GM18861 (cell line): ENCODE data around the gene DNALI1.
A peak's percentile ranks its signal among the peaks of the same experiment; 100 is the strongest.
"Not testable (repeated sequence)": the region's sequence is repeated elsewhere in the genome, so short reads cannot be mapped to it uniquely, and the experiment has no call there.

Experiments used
- ATAC-seq: cut with Tn5 transposase; IDR thresholded peaks from one replicate; pipeline ENCODE4 v1.9.1; 2021; ENCODE audit not compliant: unreplicated experiment

DNALI1 gene

DNA sequence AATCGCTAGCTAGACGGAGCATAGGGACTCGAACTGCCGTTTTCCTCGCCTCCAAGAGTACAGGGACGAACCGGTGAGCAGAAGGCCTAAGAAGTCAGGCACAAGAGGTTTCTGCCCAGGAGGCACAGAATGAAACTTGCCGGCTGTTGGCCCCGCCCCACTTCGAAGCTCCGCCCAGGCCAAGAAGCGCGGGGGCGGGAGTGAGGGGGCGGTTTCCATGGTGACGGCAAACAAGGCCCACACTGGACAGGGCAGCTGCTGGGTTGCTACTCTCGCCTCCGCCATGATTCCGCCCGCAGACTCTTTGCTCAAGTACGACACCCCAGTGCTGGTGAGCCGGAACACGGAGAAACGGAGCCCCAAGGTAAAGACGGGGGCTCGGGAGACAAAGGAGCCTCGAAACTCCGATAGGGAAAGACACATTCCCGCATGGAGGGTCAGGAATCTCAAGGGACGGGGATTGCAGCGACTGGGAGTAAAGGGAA lies at the start of gene DNALI1:
DNALI1 (plus strand) TSS at position 229 of the 485 bp plus-strand sequence; CDS start at position 284, 55 bp downstream.
- no peak for ATAC-seq

DNA sequence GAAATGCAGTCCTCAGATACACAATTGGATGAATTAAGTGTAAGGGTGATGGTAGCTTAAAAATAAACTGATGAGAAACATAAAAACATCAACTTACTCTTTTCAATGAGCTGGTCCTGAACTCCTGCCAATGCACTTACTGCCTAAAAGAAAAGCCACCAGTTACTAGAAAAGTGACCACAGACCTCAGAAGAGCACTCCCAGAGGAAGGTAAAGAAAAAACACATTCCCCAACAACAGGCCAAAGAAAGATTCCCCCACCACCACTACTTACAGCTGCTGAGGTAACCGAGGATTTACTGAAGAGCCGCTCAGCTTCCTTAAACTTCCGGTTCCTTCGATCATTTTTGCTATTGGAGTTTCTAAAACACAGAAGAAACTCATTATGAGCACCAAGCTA lies 47.6 kb upstream of the DNALI1 start:
- no peak for ATAC-seq

GRCh38 chr1:37513795-37514349 lies 42.9 kb upstream of the DNALI1 start:
- no peak for ATAC-seq

GRCh38 chr1:37514350-37515184 lies 42.2 kb upstream of the DNALI1 start, which contains the start of gene MEAF6:
MEAF6 (minus strand) TSS chr1:37514766; CDS start chr1:37514746, 20 bp downstream.
- peak; percentile 83 for ATAC-seq

GRCh38 chr1:37515185-37516034 lies 41.3 kb upstream of the DNALI1 start:
- ATAC-seq = no peak

DNA sequence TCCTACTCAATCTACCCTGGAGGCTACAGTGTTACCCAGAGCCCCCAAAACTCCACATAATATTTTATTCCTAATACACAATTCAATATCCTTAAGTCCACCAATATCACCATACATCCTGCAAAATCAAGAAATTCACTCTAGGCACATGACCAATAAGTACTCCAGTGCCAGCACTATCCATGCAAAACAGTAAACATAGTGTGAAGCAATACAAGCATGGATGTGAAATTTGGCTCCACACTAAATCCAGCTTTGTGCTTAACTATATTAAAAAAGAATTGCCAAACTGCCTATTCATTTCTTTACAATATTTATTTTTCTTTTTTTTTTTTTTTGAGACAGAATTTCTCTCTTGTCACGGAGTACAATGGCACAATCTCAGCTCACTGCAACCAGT lies 39.2 kb upstream of the DNALI1 start:
- ATAC-seq = no peak

- ATAC-seq = not testable (repeated sequence)
Observed at GRCh38 chr1:37518241-37518640, 38.5 kb upstream of the DNALI1 start.

- not testable (repeated sequence) for ATAC-seq
Observed at GRCh38 chr1:37518929-37519328, 37.8 kb upstream of the DNALI1 start.

- no peak for ATAC-seq
Observed at GRCh38 chr1:37519613-37520012, 37.1 kb upstream of the DNALI1 start.

- ATAC-seq = not testable (repeated sequence)
Observed at GRCh38 chr1:37529888-37530287, 26.9 kb upstream of the DNALI1 start.

DNA sequence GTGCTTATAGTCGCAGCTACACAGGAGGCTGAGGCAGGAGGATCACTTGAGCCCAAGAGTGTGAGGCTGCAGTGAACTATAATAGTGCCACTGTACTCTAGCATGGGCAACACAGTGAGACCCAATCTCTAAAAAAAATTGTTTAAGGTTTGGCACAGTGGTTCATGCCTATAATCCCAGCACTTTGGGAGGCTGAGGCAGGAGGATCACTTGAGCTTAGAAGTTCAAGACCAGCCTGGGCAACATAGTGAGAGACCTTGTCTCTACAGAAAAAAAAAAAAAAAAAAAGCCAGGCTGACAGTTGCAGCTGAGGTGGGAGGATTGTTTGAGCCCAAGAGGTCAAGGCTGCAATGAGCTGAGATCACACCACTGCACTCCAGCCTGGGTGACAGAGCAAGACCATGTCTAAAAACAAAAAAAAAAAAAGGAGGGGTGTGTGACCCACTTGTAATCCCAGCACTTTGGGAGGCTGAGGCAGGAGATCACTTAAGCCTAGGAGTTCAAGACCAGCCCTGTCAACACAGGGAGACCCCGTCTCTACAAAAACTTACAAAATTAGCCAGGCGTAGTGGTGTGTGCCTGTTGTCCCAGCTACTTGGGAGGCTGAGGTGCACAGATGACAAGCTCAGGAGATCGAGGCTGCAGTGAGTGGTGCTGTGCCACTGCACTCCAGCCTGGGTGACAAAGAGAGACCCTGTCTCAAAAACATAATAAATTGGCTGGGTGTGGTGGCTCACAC lies 24.2 kb upstream of the DNALI1 start:
- ATAC-seq = not testable (repeated sequence)

DNA sequence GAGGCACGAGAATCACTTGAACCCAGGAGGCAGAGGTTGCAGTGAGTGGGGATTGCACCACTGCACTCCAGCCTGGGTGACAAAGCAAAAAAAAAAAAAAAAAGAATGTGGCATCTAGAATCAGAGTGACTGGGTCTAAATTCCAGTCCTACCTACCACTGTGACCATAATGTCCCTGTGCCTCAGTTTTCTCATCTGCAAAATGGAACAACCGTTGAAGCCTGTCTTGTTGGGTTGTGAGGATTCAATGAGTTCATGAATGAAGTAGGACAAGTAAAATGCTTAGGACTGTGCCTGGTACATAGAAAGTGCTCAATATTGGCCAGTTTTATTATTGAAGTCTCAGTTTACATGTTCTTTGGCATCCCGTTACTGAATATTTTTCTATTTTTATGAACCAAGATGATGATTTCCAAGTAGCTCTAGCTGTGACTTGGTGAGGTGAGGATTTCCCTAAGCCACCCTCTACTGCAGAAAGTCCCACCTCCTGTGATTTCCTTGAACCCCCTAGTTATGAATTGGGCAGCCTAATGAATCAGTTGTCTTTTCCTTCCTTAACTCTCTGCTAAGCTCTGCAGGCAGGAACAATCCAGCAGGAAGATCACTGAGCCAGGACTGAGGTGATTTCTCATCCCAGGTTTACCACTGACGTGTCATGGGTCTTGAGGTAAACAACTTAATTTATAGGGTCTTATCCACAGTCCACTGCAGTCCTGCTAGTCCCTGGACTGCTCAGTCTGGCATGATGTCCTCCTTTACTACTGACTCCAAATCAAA lies 23.2 kb upstream of the DNALI1 start:
- no peak for ATAC-seq

- no peak for ATAC-seq
Observed at GRCh38 chr1:37537378-37537777, 19.4 kb upstream of the DNALI1 start.

DNA sequence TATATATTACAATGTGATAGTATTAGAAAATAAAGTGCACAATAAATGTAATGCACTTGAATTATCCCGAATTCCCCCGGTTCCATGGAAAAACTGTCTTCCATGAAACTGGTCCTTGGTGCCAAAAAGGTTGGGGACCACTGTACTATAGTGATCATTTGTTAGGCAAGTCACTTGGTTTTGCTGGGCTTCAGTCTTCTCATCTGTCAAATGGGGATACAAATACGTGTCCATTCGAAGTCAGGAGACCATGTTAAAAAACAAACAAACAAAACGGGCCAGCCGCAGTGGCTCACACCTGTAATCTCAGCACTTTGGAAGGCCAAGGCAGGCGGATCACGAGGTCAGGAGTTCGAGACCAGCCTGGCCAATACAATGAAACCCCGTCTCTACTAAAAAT lies 17.6 kb upstream of the DNALI1 start:
- not testable (repeated sequence) for ATAC-seq

DNA sequence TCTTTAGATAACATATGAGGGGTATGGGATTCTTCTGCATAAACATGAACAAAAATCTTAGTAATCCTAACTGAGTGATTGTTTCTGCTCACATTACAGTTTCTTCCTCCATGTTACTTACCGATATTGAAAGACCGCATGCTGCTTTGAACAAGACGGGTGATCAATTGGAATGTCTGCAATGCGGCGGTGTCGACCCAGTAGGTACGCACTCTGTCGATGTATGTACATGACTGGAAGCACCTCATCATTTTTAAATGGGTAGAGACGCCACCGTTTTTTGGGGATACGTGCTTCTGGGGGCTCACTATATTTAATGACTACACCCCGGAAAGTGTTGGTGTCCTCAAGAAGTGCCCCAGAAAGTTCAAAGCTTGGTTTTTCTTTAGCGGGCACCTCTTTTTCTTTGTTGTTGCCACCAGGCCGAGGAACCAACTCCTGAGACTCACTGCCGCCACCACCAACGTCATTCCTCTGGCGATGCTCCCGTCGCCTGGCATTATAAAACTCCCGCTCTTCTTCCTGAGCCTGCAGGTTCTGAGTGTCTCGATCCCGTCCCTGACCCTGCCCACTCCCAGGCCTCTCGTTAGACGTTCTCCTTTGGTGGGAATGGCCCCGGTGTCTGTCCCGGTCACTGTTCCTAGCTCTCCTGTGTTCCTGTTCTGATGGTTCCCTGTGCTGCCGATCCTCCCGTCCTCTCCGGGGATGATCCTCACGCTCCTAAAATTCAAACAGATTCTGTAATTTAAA lies 16.5 kb upstream of the DNALI1 start:
- no peak for ATAC-seq

DNA sequence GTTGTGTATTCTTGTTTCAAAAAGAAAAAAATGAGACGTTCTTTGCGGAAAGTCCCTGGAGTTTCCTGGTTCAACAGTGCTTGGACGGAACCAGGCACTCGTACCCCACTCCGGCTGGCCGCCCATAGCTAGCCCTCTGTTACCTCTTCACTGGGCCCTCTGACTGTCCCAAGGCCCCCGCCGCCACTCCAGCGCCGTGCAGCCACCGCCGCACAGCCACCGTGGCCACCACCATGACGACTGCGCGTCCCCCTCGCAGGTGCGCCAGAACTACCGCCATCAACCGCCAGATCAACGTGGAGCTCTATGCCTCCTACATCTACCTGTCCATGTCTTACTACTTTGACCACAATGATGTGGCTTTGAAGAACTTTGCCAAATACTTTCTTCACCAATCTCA lies 12.2 kb upstream of the DNALI1 start:
- ATAC-seq = no peak

DNA sequence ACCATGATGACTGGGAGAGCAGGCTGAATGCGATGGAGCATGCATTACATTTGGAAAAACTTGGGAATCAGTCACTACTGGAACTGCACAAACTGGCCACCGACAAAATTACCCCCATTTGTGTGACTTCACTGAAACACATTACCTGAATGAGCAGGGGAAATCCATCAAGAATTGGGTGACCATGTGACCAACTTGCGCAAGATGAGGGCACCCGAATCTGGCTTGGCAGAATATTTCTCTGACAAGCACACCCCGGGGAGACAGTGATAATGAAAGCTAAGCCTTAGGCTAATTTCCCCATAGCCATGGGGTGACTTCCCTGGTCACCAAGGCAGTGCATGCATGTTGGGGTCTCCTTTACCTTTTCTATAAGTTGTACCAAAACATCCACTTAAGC lies 11.7 kb upstream of the DNALI1 start:
- no peak for ATAC-seq

- no peak for ATAC-seq
Observed at GRCh38 chr1:37549341-37549740, 7.4 kb upstream of the DNALI1 start.

DNA sequence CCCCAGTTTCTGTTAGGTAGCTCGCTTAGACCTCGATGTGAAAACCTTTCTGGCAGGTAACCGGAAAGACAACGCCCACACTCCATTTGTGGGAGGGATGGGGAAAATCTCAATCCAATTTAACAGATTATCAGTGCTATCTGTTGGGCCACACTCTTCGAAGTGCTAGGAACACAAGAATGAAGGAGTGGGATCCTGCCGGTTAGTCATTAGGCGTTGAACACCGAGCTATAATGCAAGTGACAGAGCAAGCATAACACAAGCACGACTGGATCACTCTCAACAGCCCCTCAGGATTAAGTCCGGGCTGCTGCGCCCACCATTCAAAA lies 3.2 kb upstream of the DNALI1 start:
- no peak for ATAC-seq
